ENCODE measurements around the gene FUT6.

- no peak for TF ChIP-seq EZH2phosphoT487 (IDR thresholded peaks at IDR 0.05; ENCODE audit: borderline replicate concordance, low read depth, low read length)
- TF ChIP-seq, protein P1, sequence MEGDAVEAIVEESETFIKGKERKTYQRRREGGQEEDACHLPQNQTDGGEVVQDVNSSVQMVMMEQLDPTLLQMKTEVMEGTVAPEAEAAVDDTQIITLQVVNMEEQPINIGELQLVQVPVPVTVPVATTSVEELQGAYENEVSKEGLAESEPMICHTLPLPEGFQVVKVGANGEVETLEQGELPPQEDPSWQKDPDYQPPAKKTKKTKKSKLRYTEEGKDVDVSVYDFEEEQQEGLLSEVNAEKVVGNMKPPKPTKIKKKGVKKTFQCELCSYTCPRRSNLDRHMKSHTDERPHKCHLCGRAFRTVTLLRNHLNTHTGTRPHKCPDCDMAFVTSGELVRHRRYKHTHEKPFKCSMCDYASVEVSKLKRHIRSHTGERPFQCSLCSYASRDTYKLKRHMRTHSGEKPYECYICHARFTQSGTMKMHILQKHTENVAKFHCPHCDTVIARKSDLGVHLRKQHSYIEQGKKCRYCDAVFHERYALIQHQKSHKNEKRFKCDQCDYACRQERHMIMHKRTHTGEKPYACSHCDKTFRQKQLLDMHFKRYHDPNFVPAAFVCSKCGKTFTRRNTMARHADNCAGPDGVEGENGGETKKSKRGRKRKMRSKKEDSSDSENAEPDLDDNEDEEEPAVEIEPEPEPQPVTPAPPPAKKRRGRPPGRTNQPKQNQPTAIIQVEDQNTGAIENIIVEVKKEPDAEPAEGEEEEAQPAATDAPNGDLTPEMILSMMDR (conservative IDR thresholded peaks at IDR 0.05; ENCODE audit: low read length), result no peak
These were observed 10.7 kb upstream of the FUT6 start for GRCh38 chr19:5850189-5850588.
